ENCODE measurements around the gene KCNN1. TPM values are rescaled to one million over a fixed set of nuclear protein-coding genes. Genes with fewer than 3 reads are reported as not detected.

KCNN1 gene
- total and polyA plus RNA-seq, 9 of the 15 experiments (the other 6 are each of a cell fraction or from before 2014, with no cell fraction given): 0.01 to 6.2 (median 0.72) TPM

DNA sequence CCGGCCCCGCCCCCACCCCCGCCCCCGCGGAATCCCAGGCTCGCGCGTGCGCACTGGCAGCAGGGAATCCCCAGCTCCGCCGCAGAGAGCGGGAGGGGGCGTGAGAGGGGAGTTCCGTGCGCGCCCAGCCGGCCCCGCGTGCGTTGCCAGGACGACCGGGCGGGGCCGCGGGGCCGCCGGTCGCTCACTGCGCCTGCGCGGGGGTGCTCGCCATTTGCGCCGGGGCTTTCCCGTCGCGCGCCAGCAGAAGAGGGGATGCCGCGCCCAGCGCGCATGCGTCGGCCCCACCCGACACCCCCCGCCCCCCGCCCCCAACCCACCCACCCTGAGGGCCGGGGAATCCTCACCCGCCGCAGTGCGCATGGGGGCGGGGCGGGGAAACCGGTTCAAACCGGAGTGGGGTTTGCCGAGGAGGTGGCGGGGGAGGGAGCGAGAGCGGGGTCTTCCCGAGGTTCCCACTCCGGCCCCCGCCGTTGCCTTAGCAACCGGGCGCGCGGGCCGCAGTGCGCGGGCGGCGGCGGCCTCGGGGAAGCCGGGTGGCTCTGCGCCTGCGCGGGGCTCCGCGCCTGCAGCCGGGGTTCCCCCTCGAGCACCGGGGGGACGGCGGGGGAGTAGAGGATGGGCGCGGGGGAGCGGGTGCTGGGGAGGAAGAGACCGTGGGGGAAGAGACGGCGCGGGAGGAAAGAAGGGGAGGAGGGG lies 18.9 kb upstream of the KCNN1 start (continued):
- TF ChIP-seq MTA2 (IDR thresholded peaks at IDR 0.05; ENCODE audit: low read depth): no peak
- no peak for TF ChIP-seq MYBL2 (IDR thresholded peaks at IDR 0.05; ENCODE audit: low read depth)
- no peak for TF ChIP-seq MYBL2 (CRISPR knock-in tag; IDR thresholded peaks at IDR 0.05; ENCODE audit: borderline replicate concordance)
- no peak for TF ChIP-seq MCM2 (IDR thresholded peaks at IDR 0.05; ENCODE audit: low read depth)
- TF ChIP-seq BMI1 (IDR thresholded peaks at IDR 0.05; ENCODE audit: low read length): peak; percentile 87
- TF ChIP-seq, protein P1, sequence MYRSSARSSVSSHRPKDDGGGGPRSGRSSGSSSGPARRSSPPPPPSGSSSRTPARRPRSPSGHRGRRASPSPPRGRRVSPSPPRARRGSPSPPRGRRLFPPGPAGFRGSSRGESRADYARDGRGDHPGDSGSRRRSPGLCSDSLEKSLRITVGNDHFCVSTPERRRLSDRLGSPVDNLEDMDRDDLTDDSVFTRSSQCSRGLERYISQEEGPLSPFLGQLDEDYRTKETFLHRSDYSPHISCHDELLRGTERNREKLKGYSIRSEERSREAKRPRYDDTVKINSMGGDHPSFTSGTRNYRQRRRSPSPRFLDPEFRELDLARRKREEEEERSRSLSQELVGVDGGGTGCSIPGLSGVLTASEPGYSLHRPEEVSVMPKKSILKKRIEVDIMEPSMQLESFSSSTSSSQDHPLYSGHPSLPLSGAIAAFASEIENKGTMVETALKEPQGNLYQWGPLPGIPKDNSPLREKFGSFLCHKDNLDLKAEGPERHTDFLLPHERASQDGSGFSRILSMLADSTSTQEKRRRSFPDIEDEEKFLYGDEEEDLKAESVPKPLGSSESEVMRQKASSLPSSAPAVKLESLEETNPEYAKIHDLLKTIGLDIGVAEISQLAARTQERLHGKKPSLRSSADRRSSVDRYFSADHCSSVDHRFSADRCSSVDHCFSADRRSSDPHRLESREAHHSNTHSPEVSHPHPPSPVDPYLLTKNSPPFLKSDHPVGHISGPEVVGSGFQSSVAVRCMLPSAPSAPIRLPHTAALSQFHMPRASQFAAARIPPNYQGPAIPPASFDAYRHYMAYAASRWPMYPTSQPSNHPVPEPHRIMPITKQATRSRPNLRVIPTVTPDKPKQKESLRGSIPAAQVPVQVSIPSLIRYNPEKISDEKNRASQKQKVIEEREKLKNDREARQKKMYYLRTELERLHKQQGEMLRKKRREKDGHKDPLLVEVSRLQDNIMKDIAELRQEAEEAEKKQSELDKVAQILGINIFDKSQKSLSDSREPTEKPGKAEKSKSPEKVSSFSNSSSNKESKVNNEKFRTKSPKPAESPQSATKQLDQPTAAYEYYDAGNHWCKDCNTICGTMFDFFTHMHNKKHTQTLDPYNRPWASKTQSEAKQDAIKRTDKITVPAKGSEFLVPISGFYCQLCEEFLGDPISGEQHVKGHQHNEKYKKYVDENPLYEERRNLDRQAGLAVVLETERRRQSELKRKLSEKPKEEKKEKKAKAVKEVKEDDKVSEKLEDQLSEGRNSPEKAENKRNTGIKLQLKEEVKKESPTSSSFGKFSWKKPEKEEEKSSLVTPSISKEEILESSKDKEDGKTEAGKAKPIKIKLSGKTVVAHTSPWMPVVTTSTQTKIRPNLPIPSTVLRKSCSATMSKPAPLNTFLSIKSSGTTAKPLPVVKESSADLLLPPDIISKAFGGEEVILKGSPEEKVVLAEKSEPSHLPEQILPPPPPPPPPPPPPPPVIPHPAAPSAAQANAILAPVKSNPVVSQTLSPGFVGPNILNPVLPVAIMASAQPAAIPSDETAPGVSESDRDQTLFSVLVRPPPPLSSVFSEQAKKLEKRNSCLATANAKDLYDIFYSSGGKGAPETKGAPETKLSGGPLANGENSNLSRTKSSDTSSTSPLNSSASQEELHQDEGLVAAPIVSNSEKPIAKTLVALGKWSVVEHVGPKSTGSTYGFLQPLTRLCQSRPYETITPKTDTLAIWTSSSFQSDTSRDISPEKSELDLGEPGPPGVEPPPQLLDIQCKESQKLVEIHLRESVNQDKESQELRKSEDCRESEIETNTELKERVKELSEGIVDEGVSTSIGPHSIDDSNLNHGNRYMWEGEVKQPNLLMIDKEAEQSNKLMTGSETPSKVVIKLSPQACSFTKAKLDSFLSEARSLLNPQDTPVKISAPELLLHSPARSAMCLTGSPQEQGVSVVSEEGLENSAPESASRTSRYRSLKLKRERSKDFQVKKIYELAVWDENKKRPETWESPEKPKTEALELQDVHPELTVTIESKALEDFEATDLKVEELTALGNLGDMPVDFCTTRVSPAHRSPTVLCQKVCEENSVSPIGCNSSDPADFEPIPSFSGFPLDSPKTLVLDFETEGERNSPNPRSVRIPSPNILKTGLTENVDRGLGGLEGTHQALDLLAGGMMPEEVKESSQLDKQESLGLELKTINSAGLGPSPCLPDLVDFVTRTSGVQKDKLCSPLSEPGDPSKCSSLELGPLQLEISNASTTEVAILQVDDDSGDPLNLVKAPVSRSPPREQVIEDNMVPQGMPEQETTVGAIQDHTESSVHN (IDR thresholded peaks at IDR 0.05; ENCODE audit: borderline replicate concordance in 1 of 2, low read depth in 1 of 2): no peak
- TF ChIP-seq MAZ (CRISPR knock-in tag; conservative IDR thresholded peaks at IDR 0.05 in 1 of 2, IDR thresholded peaks at IDR 0.05 in 1 of 2): peak; percentile 95 to 100
- no peak for TF ChIP-seq SP1 (CRISPR knock-in tag; IDR thresholded peaks at IDR 0.05)
- peak; percentile 91 for TF ChIP-seq NRF1 (conservative IDR thresholded peaks at IDR 0.05 in 1 of 2, IDR thresholded peaks at IDR 0.05 in 1 of 2)
- peak; percentile 36; the same call in 1 of the 2 replicates for TF ChIP-seq TEAD4 (IDR thresholded peaks at IDR 0.05; ENCODE audit: low read length)
- no peak for TF ChIP-seq TEAD4 (CRISPR knock-in tag; IDR thresholded peaks at IDR 0.05; ENCODE audit: borderline replicate concordance)
- peak; percentile 91 for TF ChIP-seq RBM22 (IDR thresholded peaks at IDR 0.05; ENCODE audit: low read depth, low read length, poor library complexity, severe bottlenecking)
- no peak for TF ChIP-seq BRD9 (IDR thresholded peaks at IDR 0.05; ENCODE audit: low read depth, partially characterized antibody)
- TF ChIP-seq SIN3B (IDR thresholded peaks at IDR 0.05; ENCODE audit: low read depth): no peak
- no peak for TF ChIP-seq PPARD (CRISPR knock-in tag; IDR thresholded peaks at IDR 0.05)
- peak; percentile 92 for TF ChIP-seq HNRNPK (IDR thresholded peaks at IDR 0.05; ENCODE audit: low read depth, low read length, poor library complexity, severe bottlenecking)
- TF ChIP-seq CCNT2 (IDR thresholded peaks at IDR 0.05; ENCODE audit: borderline replicate concordance, extremely low read depth, insufficient read length, low read depth, low read length): peak; percentile 67
- TF ChIP-seq CSDE1 (IDR thresholded peaks at IDR 0.05): peak in 1 of 2 experiments; percentile 72; a peak in 1 of 4 replicates
- peak; percentile 5; the same call in 1 of the 2 replicates for TF ChIP-seq SPI1 (IDR thresholded peaks at IDR 0.05; ENCODE audit: borderline replicate concordance, low read depth, low read length)
- peak; percentile 91 for TF ChIP-seq SIN3A (IDR thresholded peaks at IDR 0.05; ENCODE audit: borderline replicate concordance in 2 of 2, control insufficient read depth in 1 of 2, low read depth in 2 of 2, low read length in 2 of 2)
- no peak for TF ChIP-seq TAF9B (IDR thresholded peaks at IDR 0.05; ENCODE audit: partially characterized antibody)

All from K562 (cell line).